ES-I3 (cell line): ENCODE results near the gene MME.

Experiments used
- H3K36me3 ChIP-seq: 2 replicates; pipeline ENCODE4 v1.6.1; 2013; ENCODE audit warnings: mild to moderate bottlenecking, low read length, control low read depth, moderate library complexity; ENCODE audit not compliant: insufficient read depth
- H3K4me1 ChIP-seq: 2 replicates; pipeline ENCODE4 v1.6.1; 2013; ENCODE audit warnings: mild to moderate bottlenecking, control low read depth, low read length; ENCODE audit not compliant: insufficient read depth
- H3K9ac ChIP-seq: 2 replicates; pipeline ENCODE4 v1.6.1; 2013; ENCODE audit warnings: low read depth, mild to moderate bottlenecking, low read length, moderate library complexity
- H3K9me3 ChIP-seq: 2 replicates; pipeline ENCODE4 v1.6.1; 2013; ENCODE audit warnings: mild to moderate bottlenecking, low read length, moderate library complexity; ENCODE audit not compliant: control insufficient read depth, insufficient read depth

The MME gene

GRCh38 chr3:155138677-155139076 lies 58.6 kb downstream of the MME start:
- no peak overlapping the region for H3K9ac ChIP-seq
- H3K36me3 ChIP-seq, result no peaks in the 10 kb centered on the region
- no peaks in the 10 kb centered on the region for H3K9me3 ChIP-seq
- no peaks in the 10 kb centered on the region for H3K4me1 ChIP-seq

GRCh38 chr3:155147588-155147987 lies 67.5 kb downstream of the MME start:
- H3K9me3 ChIP-seq, result no peaks in the 10 kb centered on the region
- no peak overlapping the region for H3K9ac ChIP-seq
- H3K4me1 ChIP-seq, result no peaks in the 10 kb centered on the region
- H3K36me3 ChIP-seq, result no peaks in the 10 kb centered on the region

- H3K4me1 ChIP-seq, result no peaks in the 10 kb centered on the region
- H3K36me3 ChIP-seq, result no peaks in the 10 kb centered on the region
- H3K9me3 ChIP-seq, result no peaks in the 10 kb centered on the region
Observed at GRCh38 chr3:155149494-155149893, 69.4 kb downstream of the MME start.

GRCh38 chr3:155153242-155154186 lies 73.4 kb downstream of the MME start:
- Histone ChIP-seq H3K9ac (no peak overlapping the region), H3K4me1 (no peaks in the 10 kb centered on the region), H3K9me3 (no peaks in the 10 kb centered on the region), H3K36me3 (no peaks in the 10 kb centered on the region)

More at GRCh38 chr3:155149494-155149893, 69.4 kb downstream of the MME start:
- no peak overlapping the region for H3K9ac ChIP-seq

GRCh38 chr3:155154255-155154654 lies 74.1 kb downstream of the MME start:
- Histone ChIP-seq H3K9ac (no peak overlapping the region), H3K9me3 (no peaks in the 10 kb centered on the region), H3K36me3 (no peaks in the 10 kb centered on the region), H3K4me1 (no peaks in the 10 kb centered on the region)

GRCh38 chr3:155158346-155159037 lies 78.4 kb downstream of the MME start:
- Histone ChIP-seq H3K4me1 (no peaks in the 10 kb centered on the region), H3K9ac (no peak overlapping the region), H3K9me3 (no peaks in the 10 kb centered on the region), H3K36me3 (no peaks in the 10 kb centered on the region)

- Histone ChIP-seq H3K4me1 (no peaks in the 10 kb centered on the region), H3K9ac (no peak overlapping the region), H3K36me3 (no peaks in the 10 kb centered on the region), H3K9me3 (no peaks in the 10 kb centered on the region)
Observed at GRCh38 chr3:155159301-155159700, 79.2 kb downstream of the MME start.

GRCh38 chr3:155161640-155162292 lies 81.6 kb downstream of the MME start:
- H3K4me1 ChIP-seq, result no peaks in the 10 kb centered on the region
- no peaks in the 10 kb centered on the region for H3K9me3 ChIP-seq
- no peaks in the 10 kb centered on the region for H3K36me3 ChIP-seq
- no peak overlapping the region for H3K9ac ChIP-seq

GRCh38 chr3:155164306-155164705 lies 84.2 kb downstream of the MME start:
- Histone ChIP-seq H3K9me3 (no peaks in the 10 kb centered on the region), H3K4me1 (no peaks in the 10 kb centered on the region), H3K9ac (no peak overlapping the region), H3K36me3 (no peaks in the 10 kb centered on the region)

GRCh38 chr3:155166441-155166840 lies 86.3 kb downstream of the MME start:
- Histone ChIP-seq H3K36me3 (no peaks in the 10 kb centered on the region), H3K4me1 (no peaks in the 10 kb centered on the region), H3K9ac (no peak overlapping the region), H3K9me3 (no peaks in the 10 kb centered on the region)

- Histone ChIP-seq H3K36me3 (no peaks in the 10 kb centered on the region), H3K9me3 (no peaks in the 10 kb centered on the region), H3K4me1 (no peaks in the 10 kb centered on the region), H3K9ac (no peak overlapping the region)
Observed at GRCh38 chr3:155169197-155169596, 89.1 kb downstream of the MME start.

- H3K9ac ChIP-seq, result no peak overlapping the region
- H3K9me3 ChIP-seq, result no peaks in the 10 kb centered on the region
- H3K36me3 ChIP-seq, result no peaks in the 10 kb centered on the region
- no peaks in the 10 kb centered on the region for H3K4me1 ChIP-seq
Observed at GRCh38 chr3:155173771-155174170, 93.7 kb downstream of the MME start.

GRCh38 chr3:155178810-155179436 lies 98.8 kb downstream of the MME start:
- no peaks in the 10 kb centered on the region for H3K4me1 ChIP-seq
- no peaks in the 10 kb centered on the region for H3K9me3 ChIP-seq
- no peaks in the 10 kb centered on the region for H3K36me3 ChIP-seq
- no peak overlapping the region for H3K9ac ChIP-seq

- Histone ChIP-seq H3K36me3 (no peaks in the 10 kb centered on the region), H3K4me1 (no peaks in the 10 kb centered on the region), H3K9me3 (no peaks in the 10 kb centered on the region), H3K9ac (no peak overlapping the region)
Observed at GRCh38 chr3:155179437-155179827, 99.3 kb downstream of the MME start.
